GM21825 (cell line): ENCODE measurements around the gene PEX16.

Experiments
- ATAC-seq: cut with Tn5 transposase; IDR thresholded peaks from one replicate; pipeline ENCODE4 v1.9.1; 2021; ENCODE audit warnings: mild to moderate bottlenecking, moderate library complexity; ENCODE audit not compliant: unreplicated experiment

PEX16 gene

DNA sequence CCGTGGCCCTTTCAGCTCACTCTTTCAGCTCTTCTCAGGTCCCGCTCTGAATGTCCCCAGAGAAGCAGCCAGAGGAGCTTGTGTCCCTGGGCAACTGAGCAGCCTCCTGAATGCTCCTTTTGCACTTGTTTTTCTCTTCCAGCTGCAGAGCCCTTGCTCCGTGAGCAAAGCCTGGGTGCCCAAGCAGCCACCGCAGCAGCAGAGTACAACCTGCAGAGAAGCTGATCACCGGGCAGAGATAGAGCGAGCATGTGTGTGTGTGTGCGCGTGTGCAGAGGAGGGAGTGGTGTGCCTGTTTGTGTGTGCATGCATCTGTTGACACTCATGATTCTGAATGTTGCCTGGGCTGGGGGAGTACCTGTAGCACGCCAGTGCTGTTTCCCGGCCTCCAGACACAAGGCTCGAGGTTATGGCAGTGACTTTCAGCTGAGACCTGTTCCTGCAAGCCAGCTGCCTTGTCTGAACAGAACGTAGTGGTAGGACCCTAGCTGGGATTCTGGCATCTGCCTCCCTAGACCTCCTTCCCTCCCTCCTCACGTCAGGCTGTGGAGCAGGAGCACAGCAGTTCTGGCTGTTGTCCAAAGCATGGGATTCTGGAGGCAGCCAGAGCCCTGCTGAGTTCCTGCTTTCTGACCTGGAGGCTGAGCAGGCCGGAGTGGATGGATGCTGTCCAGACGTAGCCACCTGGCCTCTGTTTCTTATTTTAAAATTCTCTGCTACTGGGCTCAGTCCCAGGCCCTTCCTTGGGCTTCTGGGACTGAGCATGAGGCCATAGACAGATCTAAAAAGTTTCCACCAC is 36.7 kb downstream of the PEX16 start:
- no peak for ATAC-seq

DNA sequence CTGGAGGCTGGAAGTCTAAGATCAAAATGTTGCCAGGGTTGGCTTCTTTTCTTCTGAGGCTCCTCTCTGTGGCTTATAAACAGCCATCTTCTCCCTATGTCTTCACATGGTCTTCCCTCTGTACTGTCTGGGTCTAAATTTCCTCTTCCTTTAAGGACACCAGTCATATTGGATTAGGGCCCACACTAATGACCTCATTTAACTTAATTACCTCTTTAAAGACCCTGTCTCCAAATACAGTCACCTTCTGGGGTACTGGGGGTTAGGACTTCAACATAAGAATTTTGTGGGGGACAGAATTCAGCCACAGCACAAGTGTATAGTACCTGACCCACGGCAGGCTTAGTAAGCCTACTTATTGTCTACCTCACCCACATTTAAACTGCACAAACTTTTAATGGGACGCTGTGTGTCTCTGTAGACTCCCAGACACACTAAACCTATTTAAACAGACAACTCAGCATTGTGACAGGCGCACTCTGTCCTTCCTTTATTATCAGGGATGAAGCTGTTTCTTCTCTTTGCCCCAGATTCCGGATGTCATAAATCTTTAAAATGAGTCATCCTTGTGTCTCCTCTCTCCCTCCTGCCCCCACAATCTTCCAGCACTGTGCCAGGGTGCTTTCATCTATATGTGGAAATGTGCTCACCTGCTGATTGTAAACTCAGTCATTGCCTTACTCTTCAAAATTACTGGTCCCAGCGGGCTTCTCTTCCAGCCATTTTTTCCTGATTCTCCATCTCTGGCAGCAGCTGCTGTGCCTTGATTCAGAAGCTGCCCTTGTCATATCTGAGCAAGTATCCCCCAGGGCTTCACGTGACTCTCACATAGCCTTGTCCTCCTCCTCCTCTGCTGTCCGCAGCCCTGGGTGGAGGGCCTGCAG is 37.6 kb downstream of the PEX16 start:
- no peak for ATAC-seq

DNA sequence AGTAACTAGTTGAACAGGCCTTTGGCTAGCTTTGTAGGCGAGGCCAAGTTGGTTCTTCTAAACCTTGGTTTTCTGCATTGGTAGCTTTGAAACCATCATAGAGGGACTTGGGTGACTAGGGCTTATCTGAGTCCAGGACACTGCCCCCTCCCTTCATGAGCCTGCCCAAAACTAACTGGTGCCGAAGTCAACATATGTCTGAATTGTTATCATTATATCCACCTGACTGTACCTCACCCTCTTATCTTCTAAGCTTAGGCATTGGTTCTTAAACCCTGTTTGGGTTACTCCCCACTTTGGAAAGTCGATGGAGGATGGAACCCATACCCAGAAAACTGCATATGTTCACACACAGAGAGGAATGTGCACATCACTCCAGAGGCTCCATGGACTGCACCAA is 39.8 kb downstream of the PEX16 start:
- ATAC-seq, result no peak

- no peak for ATAC-seq
These were observed 40.5 kb downstream of the PEX16 start for GRCh38 chr11:45877221-45877620.

DNA sequence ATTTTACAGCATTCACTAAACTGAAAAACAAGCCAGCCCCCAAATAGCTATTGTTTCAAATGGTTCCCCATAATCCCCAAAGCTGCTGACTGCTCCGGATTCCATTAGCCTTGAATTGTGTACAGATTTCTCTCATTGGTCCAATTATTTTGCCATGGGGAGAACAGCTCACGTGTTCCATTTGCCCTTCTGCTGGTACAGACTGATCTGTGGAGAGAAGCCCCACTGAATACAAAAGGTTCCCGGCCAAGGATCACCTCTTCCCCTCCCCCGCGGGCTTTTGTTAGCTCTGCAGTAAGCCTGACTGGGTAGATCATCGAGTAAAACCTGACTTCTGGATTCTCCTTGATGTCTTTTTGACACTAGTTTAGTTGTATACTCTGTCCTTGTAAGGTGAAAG is 41.3 kb downstream of the PEX16 start:
- no peak for ATAC-seq

- no peak for ATAC-seq
These were observed 44.9 kb downstream of the PEX16 start for GRCh38 chr11:45872651-45873356.

- no peak for ATAC-seq
These were observed 46.0 kb downstream of the PEX16 start for GRCh38 chr11:45871638-45872037.

DNA sequence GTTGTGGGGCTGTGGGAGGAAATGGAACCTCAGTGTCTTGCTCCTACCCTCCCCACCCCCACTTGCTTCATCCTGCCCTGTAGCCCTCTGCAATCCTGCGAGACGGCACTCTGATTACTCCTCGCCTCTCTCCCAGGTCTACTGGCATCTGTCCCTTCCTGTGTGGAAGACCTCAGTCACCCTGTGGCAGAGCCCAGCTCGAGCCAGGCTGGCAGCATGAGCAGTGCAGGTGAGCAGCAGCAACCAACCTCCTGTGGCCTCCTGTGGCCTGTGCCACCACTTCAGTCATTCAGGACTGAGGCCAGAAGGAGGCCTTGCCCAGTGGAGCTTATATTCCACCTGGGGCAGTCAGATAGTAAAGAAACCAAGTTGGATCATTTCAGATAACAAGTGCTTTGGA is 47.0 kb downstream of the PEX16 start:
- ATAC-seq, result no peak

GRCh38 chr11:45869551-45869950 is 48.1 kb downstream of the PEX16 start:
- no peak for ATAC-seq

- no peak for ATAC-seq
These were observed 53.6 kb downstream of the PEX16 start for GRCh38 chr11:45864041-45864440.

DNA sequence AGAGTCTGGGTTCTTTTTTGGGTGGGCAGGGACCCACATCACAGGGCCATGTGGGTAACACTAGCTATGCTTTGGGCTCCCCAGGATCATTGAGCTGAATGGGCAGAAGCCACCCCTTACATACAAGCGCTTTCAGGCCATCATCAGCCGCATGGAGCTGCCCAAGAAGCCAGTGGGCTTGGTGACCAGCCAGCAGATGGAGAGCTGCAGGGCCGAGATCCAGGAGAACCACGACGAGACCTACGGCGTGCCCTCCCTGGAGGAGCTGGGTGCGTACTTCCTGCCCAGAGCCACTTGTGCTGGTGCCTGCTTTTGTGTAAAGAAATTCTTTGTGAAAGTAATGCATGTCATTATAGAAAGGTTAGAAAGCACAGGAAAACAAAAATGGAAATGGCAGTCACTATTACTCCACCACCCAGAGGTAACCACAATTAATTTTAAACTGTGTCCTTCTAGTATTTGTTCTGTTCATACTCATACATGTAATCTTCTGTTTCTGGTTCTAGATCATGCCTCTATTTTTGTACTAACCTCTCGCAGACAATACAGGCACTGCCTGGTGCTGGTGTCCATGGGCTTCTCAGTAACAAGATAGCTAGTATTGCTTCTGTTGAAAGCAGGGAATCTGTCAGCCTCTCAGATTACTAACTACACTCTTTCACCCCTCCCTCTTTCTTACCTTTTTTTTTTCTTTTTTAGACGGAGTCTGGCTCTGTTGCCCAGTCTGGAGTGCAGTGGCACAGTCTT is 56.7 kb downstream of the PEX16 start:
- ATAC-seq, result no peak

GRCh38 chr11:45860348-45860747 is 57.3 kb downstream of the PEX16 start:
- ATAC-seq, result no peak
